BLaER1 treated with 17β-estradiol and CSF1 and Interleukin-3, amounts not matched to agents 10 nM and 100 nM (cell line): ENCODE results near the gene ETV3.

Experiments used
- H3K27ac ChIP-seq, 11 experiments: shearing (Covaris generic); formaldehyde crosslinking; 2 replicates each; pipeline ENCODE4 v1.8.1; 2022
- H3K27me3 ChIP-seq, 11 experiments: shearing (Covaris generic); formaldehyde crosslinking; 2 replicates each; pipeline ENCODE4 v1.8.1; 2022
- H3K36me3 ChIP-seq, 11 experiments: shearing (Covaris generic); formaldehyde crosslinking; 2 replicates each; pipeline ENCODE4 v1.8.1; 2022
- H3K4me1 ChIP-seq, 10 experiments: shearing (Covaris generic); formaldehyde crosslinking; 2 replicates each; pipeline ENCODE4 v1.8.1; 2022
- H3K4me2 ChIP-seq, 11 experiments: shearing (Covaris generic); formaldehyde crosslinking; 2 replicates each; pipeline ENCODE4 v1.8.1; 2022
- H3K4me3 ChIP-seq, 10 experiments: shearing (Covaris generic); formaldehyde crosslinking; 2 replicates each; pipeline ENCODE4 v1.8.1; 2022
- H3K9ac ChIP-seq, 11 experiments: shearing (Covaris generic); formaldehyde crosslinking; 2 replicates each; pipeline ENCODE4 v1.8.1; 2022
- H3K9me3 ChIP-seq, 11 experiments: shearing (Covaris generic); formaldehyde crosslinking; replicated peaks in 1 of 11; 2 replicates each; pipeline ENCODE4 v1.8.1; 2022
- H4K20me1 ChIP-seq, 11 experiments: shearing (Covaris generic); formaldehyde crosslinking; 2 replicates each; pipeline ENCODE4 v1.8.1; 2022
- Cebpa-rat ChIP-seq, 11 experiments: shearing (Covaris generic); IDR thresholded peaks; 2 replicates each; pipeline ENCODE4 v1.8.1; 2022

ETV3 gene

DNA sequence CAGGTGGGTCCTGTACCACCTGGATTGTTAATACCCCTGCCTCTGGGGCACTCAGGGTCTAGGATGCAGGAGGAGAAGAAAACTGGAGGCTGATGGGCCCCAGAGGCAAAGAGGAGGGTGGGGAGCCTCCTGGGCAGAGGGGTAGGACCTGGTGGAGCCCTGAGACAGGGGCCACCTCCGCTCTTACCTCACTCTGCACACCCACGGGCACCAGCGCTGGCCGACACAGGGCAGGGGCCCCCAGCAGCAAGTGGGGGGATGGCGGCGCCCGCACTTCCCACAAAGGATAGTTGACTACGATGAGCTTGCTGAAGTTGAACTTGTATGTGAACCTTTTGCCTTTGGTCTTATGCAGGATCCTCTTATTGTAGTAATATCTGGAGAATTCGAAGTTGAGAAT, 39.7 kb downstream of the ETV3 start:
- no peak for TF ChIP-seq Cebpa-rat (IDR thresholded peaks at IDR 0.05)
- H3K36me3 ChIP-seq = no peaks in the 10 kb centered on the region
- H4K20me1 ChIP-seq = no peaks in the 10 kb centered on the region
- peaks cover 8 to 39% (median 15%) of the 10 kb centered on the region in 10 experiments for H3K4me1 ChIP-seq
- H3K27ac ChIP-seq = no peak overlapping the region
- H3K9me3 ChIP-seq = no peaks in the 10 kb centered on the region
- H3K4me2 ChIP-seq = peak overlapping the region in 3 of 11 experiments; percentile 48 to 62 (median 62); a peak in 5 of 22 replicates
- no peak overlapping the region for H3K9ac ChIP-seq
- no peaks in the 10 kb centered on the region for H3K27me3 ChIP-seq
- no peak overlapping the region for H3K4me3 ChIP-seq

DNA sequence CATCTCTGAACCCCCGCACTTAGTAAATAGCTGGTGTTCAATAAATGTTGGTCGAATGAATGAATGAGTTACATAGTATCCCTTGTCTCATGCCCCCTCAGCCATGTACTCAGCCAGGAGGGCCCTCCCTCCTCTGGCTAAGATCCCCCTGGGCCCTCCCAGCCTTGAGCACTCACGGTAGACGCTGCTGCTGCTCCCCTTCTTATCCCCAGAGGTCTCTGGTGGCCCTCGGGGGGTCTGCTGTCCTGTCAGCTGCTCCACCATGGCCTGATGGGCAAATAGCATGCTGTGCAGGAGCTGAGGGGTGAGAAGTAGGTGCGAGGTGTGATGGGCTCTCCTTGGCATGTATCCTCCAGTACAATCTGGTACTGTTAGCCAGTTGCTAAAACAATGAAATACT, 40.5 kb downstream of the ETV3 start:
- H4K20me1 ChIP-seq = no peaks in the 10 kb centered on the region
- no peak for TF ChIP-seq Cebpa-rat (IDR thresholded peaks at IDR 0.05)

GRCh38 chr1:157096881-157097280, 41.3 kb downstream of the ETV3 start:
- no peaks in the 10 kb centered on the region for H3K9me3 ChIP-seq
- no peak overlapping the region for H3K4me2 ChIP-seq
- no peak for TF ChIP-seq Cebpa-rat (IDR thresholded peaks at IDR 0.05)
- no peak overlapping the region for H3K4me3 ChIP-seq
- H3K27me3 ChIP-seq = no peaks in the 10 kb centered on the region
- H4K20me1 ChIP-seq = no peaks in the 10 kb centered on the region
- no peak overlapping the region for H3K9ac ChIP-seq
- H3K36me3 ChIP-seq = no peaks in the 10 kb centered on the region
- H3K27ac ChIP-seq = no peak overlapping the region
- peaks cover 8 to 28% (median 15%) of the 10 kb centered on the region in 10 experiments for H3K4me1 ChIP-seq

More for the DNA sequence above, 40.5 kb downstream of the ETV3 start:
- no peak overlapping the region for H3K27ac ChIP-seq
- H3K4me3 ChIP-seq = no peak overlapping the region
- H3K4me1 ChIP-seq = peaks cover 8 to 31% (median 15%) of the 10 kb centered on the region in 10 experiments
- no peaks in the 10 kb centered on the region for H3K27me3 ChIP-seq
- no peaks in the 10 kb centered on the region for H3K36me3 ChIP-seq
- no peak overlapping the region for H3K9ac ChIP-seq
- H3K9me3 ChIP-seq = no peaks in the 10 kb centered on the region
- H3K4me2 ChIP-seq = no peak overlapping the region

DNA sequence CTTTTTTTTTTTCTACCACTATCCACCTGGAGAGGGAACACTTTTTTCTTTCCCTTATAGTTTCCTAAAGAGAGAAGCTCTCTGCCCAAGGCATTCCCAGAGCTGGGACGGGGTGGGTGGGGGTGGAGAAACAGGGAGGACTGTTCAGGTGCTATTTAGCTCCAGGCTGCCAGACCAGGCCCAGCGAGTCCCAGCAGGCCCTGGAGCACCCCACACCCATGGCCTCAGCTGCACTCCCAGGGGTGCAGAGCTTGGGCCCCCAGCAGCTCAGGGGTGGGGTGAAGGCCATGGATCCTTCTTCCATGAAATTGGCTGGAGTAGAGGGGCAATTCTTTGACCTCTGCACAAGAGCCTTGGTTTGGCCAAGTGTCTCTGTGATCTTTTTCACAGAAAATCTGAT, 42.6 kb downstream of the ETV3 start:
- Histone ChIP-seq H3K4me2 (no peak overlapping the region), H3K4me1 (peaks cover 8 to 24% (median 17%) of the 10 kb centered on the region in 10 experiments), H3K9ac (no peak overlapping the region), H3K36me3 (no peaks in the 10 kb centered on the region), H4K20me1 (no peaks in the 10 kb centered on the region), H3K27ac (no peak overlapping the region), H3K27me3 (0 out of 22 replicates have a peak, but pooled peaks cover 0 to 4% (median 0%) of the 10 kb centered on the region in 11 experiments), H3K4me3 (no peak overlapping the region), H3K9me3 (no peaks in the 10 kb centered on the region)
- no peak for TF ChIP-seq Cebpa-rat (IDR thresholded peaks at IDR 0.05)

DNA sequence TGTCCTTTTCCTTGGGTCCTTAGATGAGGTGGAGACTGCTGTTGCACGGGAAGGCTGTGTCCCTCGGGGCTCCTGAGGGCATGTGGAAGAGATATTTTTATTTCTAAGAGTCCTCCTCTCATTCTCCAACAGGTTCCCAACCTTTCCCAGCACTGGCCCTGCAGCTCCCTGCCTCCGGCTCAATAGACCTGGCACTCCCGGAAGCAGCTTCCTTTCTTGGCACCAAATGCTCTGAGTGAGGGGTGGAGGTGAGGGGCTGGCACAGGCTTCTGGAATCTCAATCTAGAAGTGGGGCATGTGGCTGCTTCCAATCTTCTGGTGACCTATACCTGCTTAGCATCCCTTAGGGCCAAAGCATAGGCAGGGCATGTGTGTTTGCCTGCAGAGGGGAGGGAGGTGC, 43.1 kb downstream of the ETV3 start:
- H3K9me3 ChIP-seq = no peaks in the 10 kb centered on the region
- no peak overlapping the region for H3K9ac ChIP-seq
- peaks cover 8 to 23% (median 19%) of the 10 kb centered on the region in 10 experiments for H3K4me1 ChIP-seq
- TF ChIP-seq Cebpa-rat (IDR thresholded peaks at IDR 0.05) = no peak
- no peak overlapping the region for H3K27ac ChIP-seq
- H3K4me2 ChIP-seq = no peak overlapping the region
- 0 out of 22 replicates have a peak, but pooled peaks cover 0 to 4% (median 0%) of the 10 kb centered on the region in 11 experiments for H3K27me3 ChIP-seq
- H3K4me3 ChIP-seq = no peak overlapping the region
- H3K36me3 ChIP-seq = no peaks in the 10 kb centered on the region
- no peaks in the 10 kb centered on the region for H4K20me1 ChIP-seq

- H3K27ac ChIP-seq = no peak overlapping the region
- H3K4me3 ChIP-seq = no peak overlapping the region
- no peak overlapping the region for H3K9ac ChIP-seq
- peaks cover 0 to 14% (median 4%) of the 10 kb centered on the region in 10 experiments; a peak in 11 of 20 replicates for H3K4me1 ChIP-seq
- no peak for TF ChIP-seq Cebpa-rat (IDR thresholded peaks at IDR 0.05)
- 0 out of 22 replicates have a peak, but pooled peaks cover 0 to 4% (median 0%) of the 10 kb centered on the region in 11 experiments for H3K27me3 ChIP-seq
- no peaks in the 10 kb centered on the region for H4K20me1 ChIP-seq
- H3K36me3 ChIP-seq = no peaks in the 10 kb centered on the region
- no peaks in the 10 kb centered on the region for H3K9me3 ChIP-seq
- no peak overlapping the region for H3K4me2 ChIP-seq
Measured at GRCh38 chr1:157092831-157093230, 45.4 kb downstream of the ETV3 start.

DNA sequence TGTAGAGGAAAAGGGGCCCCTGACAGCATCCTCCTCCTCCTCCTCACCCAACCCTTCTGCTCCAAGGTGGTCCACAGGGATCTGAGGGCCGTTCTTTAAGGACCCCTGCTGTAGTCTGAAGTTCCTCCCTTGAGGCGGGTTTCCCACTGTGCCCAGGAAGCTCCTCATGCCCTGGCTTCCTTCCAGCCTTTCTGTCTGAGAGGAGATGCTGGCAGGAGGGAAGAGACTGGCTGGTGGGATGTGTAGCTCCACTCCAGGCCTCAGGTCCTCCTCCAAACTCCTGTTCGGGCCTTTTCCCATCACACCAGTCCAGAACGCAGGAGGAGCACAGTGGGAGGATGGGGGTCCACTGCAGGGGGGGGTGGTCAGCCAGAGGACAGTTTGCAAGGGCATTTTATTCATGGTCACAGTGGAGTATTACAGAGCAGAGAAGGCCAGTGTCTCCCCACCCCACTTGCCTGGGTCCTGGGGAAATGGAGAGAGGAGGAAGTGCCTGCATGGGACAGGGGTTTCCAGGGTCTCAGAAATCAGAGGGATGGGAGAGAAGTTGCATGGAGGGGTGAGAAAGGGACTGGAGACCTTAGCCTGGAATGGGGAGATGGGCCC, 46.4 kb downstream of the ETV3 start:
- Histone ChIP-seq H3K4me2 (no peak overlapping the region), H3K9ac (no peak overlapping the region), H3K4me1 (peaks cover 0 to 14% (median 4%) of the 10 kb centered on the region in 10 experiments; a peak in 11 of 20 replicates), H3K27me3 (0 out of 22 replicates have a peak, but pooled peaks cover 0 to 4% (median 0%) of the 10 kb centered on the region in 11 experiments), H3K4me3 (no peak overlapping the region), H4K20me1 (no peaks in the 10 kb centered on the region), H3K9me3 (no peaks in the 10 kb centered on the region), H3K27ac (no peak overlapping the region), H3K36me3 (no peaks in the 10 kb centered on the region)
- TF ChIP-seq Cebpa-rat (IDR thresholded peaks at IDR 0.05) = no peak

DNA sequence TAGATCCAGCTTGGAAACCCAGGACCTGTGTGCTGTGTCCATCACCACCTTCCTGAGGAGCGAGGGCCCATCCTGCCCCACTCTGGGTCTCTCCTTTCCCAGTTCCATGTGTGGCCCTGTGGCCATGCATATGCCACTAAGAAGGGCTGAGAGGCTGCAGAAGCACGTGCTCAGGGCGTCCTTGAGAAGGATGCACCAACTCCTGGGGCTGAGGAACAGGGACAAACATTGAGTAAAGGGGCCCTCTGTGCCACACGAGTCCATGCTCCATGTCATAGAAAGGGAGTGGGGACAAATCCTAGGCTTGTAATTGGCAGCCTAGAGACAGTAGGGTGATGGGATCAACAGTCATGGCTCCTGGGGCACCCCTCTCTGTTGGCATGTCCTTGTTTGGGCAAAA, 47.0 kb downstream of the ETV3 start:
- H4K20me1 ChIP-seq = no peaks in the 10 kb centered on the region
- no peaks in the 10 kb centered on the region for H3K36me3 ChIP-seq
- H3K4me3 ChIP-seq = no peak overlapping the region
- H3K4me2 ChIP-seq = 0 out of 22 replicates have a peak overlapping the region, but pooled peaks of 2 of the 11 experiments have one; percentile 0 to 17
- H3K27ac ChIP-seq = no peak overlapping the region
- TF ChIP-seq Cebpa-rat (IDR thresholded peaks at IDR 0.05) = no peak
- 0 out of 22 replicates have a peak, but pooled peaks cover 0 to 4% (median 0%) of the 10 kb centered on the region in 11 experiments for H3K27me3 ChIP-seq
- peaks cover 0 to 14% (median 4%) of the 10 kb centered on the region in 10 experiments; a peak in 11 of 20 replicates for H3K4me1 ChIP-seq
- H3K9me3 ChIP-seq = no peaks in the 10 kb centered on the region
- no peak overlapping the region for H3K9ac ChIP-seq

GRCh38 chr1:157090771-157091170, 47.4 kb downstream of the ETV3 start:
- peak overlapping the region in 1 of 11 experiments; percentile 19; a peak in 1 of 22 replicates for H3K9ac ChIP-seq
- peak overlapping the region in 3 of 11 experiments; percentile 0 to 17 (median 7); a peak in 2 of 22 replicates for H3K4me2 ChIP-seq
- no peaks in the 10 kb centered on the region for H3K9me3 ChIP-seq
- TF ChIP-seq Cebpa-rat (IDR thresholded peaks at IDR 0.05) = no peak
- H3K36me3 ChIP-seq = no peaks in the 10 kb centered on the region
- H3K4me3 ChIP-seq = no peak overlapping the region
- no peaks in the 10 kb centered on the region for H4K20me1 ChIP-seq
- H3K4me1 ChIP-seq = peaks cover 0 to 14% (median 4%) of the 10 kb centered on the region in 10 experiments; a peak in 11 of 20 replicates
- no peak overlapping the region for H3K27ac ChIP-seq
- H3K27me3 ChIP-seq = 0 out of 22 replicates have a peak, but pooled peaks cover 0 to 4% (median 0%) of the 10 kb centered on the region in 11 experiments
